Measurements from ENCODE around the gene NF1.
"Not testable (repeated sequence)": the region's sequence is repeated elsewhere in the genome, so short reads cannot be mapped to it uniquely, and the experiment has no call there.

NF1 gene

DNA sequence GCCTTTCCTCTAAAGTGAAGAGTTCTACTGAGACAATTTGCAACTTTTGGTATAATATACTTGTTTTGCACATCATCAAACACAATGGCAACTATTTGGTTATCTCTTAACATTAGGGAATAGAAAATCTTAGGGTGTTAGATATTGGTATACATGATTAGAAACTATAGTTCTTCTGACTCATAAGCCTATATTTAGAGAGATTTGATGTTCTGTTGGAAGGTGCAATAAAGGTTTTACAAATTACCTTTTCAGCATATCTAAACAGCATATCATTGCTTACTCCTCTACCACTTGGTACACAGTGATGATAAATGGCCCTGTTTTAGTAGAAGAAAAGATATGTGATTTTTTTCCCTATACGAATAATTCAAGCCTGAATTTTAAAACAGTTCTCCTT, 212.9 kb downstream of the NF1 start:
- DNase-seq = no peak

DNA sequence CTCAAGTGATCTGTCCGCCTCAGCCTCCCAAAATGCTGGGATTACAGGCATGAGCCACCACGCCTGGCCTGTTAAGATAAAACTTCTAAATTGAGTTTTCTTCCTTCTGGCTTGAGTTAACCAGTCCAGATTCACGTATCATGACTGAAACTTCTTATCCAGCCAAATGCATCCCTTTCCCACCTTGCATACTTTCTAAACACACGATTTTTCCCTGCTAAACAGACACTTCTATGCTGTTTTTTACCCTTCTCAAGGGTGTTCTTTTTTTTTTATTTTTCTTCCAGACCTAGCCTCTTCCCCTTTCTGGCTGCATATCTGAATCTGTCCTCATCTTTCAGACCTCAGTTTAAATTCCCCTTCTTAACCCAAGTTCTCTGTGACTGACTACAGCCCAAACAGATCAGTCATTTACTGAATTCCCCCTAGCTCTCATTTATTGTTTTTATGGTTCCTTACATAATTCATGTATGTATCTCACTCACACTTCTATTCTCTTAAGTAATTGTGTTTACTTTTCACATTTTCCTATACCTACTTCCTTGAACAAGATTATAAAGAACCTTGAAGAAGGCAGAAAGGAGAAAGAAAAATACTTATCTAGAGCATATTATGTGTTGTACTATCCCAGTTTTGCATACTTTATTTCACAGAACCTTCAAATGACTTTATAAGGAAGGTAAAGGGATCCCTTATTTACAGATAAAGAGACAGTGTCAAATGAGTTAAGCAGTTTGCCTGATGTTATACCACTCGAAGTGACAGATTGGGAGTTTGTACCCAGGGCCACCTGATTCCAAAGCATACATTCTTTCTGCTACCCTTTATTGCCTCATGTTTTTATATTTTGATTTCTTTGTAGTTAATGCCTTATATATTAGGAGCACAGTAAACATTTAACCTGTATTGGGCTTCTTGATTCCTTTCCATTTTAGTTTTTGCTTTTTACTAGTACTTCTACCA, 213.9 kb downstream of the NF1 start:
- peak; percentile 15 for DNase-seq

DNA sequence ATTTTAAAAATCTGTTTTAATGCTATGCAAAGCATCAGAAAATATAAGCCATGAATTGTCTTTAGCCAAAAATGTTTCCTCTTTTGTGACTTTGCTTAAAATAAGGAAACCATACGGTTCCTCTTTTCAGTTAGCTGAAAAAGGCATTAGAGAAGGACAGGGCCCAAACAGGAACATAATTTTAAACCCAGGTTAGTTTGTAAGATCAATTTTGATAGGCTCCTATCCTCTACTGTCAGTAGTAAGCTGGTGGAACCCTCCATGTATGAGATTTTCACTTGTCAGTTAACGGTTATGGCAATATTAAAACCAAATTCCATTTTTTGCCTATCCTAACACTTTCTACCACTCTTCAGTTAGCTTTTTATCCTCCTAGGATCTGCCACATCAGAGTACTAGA, 214.8 kb downstream of the NF1 start:
- no peak for DNase-seq

DNA sequence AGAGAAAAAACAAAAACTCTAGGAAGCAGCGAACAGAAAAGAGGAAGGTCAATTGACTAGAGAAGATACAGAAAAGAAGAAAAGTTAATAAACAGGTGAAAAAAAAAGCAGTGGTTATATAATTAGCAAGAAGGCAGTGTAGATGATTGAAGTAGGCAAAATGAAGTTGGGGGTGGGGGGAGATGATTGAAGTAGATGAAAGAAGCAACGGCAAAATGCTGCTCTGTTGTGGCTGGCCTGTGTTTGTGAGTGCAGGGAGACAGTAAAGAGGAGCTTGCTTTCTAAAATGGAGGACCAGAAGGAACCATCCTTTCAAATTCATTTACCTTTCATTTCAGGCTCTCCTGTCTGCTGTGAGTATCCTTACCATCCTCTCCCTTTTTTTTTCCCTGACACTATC, 215.5 kb downstream of the NF1 start:
- DNase-seq = no peak

DNA sequence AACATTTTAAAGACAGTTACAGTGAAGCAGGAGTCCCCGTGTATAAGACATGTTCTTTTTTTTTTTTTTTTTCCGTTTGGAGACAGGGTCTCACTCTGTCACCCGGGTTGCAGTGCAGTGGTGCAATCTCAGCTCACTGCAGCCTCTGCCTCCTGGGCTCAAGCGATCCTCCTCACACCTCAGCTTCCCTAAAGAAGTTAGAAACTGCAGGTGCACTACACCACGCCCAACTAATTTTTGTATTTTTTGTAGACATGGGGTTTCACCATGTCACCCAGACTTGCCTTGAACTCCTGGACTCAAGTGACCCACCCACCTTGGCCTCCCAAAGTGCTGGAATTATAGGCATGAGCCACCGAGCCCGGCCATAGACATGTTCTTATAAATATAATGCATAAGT, 216.1 kb downstream of the NF1 start:
- DNase-seq = no peak

DNA sequence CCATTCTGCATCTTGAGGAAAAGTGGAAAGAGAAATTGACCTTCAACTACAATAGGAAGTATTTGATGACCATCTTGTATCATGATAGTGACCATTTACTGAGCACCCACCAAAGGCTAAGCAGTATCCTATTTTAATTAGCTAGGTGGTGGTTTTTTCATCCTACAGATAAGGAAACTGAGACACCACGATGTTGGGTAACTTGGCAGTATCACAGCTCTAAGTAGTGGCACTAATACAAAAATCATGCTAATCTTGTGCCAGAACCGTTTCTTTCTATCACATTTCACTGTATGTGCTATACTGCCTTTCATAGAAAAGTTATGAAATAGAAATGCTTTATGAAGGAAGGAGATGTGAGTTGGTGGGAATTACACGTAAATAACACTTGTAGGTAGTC, 216.7 kb downstream of the NF1 start:
- DNase-seq = no peak

DNA sequence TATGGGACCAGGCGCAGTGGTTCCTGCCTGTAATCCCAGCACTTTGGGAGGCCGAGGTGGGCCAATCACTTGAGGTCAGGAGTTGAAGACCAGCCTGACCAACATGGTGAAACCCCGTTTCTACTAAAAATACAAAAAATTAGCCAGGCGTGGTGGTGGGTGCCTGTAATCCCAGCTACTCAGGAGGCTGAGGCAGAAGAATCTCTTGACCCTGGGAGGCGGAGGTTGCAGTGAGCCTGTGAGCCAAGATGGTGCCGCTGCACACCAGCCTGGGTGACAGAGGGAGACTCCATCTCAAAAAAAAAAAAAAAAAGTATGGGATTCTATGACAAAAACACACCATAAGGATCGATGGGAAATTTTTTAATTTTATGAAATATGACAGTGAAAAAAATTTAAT, 217.4 kb downstream of the NF1 start:
- not testable (repeated sequence) for DNase-seq

DNA sequence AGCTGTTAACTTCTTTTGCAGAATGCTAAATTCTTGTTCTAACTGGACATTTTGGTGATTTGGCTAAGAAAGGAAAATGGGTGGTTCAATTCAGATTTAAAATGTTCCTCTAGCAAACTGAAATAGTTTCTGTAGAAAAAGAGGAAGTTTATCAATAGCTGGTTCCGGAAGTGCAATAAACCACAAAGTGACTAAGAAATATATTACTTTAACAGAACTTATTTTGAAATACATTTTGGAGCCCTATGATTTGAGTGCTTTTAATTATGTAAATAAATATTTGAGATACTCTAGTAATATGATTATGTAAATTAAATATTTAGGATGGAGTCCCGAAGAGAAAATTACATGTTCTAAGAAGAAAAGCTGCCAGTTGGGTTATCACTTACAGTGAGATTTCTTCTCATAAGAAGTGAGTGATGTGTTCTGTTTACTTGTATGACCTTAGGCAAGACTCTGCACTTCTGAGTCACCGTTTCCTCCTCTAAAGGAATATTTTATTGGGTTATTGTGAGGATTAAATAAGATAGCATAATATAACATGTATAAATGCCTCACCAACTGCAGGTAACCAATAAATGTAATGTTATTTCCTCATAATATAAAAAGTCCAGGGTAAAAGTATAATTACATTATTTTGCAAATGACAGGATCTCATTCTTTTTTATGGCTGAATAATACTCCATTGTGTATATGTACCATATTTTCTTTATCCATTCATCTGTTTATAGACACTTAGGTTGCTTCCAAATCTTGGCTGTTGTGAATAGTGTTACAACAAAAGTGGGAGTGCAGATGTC, 219.4 kb downstream of the NF1 start, which contains the start of gene EVI2B:
Gene EVI2B, minus strand, starts transcription at position 73 of the 800 bp plus-strand sequence. CDS start 8,445 bp downstream, outside the sequence.
- DNase-seq = peak; percentile 41

DNA sequence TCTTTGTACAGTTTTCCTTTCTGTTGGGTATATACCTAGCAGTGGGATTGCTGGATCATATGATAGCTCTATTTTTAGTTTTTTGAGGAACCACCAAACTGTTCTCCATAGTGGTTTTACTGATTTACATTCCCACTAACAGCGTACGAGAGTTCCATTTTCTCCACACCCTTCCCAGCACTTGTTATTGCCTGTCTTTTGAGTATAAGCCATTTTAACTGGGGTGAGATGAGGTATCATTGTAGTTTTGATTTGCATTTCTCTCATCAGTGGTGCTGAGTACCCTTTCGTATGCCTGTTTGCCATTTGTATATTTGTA, 220.0 kb downstream of the NF1 start:
- DNase-seq = no peak

DNA sequence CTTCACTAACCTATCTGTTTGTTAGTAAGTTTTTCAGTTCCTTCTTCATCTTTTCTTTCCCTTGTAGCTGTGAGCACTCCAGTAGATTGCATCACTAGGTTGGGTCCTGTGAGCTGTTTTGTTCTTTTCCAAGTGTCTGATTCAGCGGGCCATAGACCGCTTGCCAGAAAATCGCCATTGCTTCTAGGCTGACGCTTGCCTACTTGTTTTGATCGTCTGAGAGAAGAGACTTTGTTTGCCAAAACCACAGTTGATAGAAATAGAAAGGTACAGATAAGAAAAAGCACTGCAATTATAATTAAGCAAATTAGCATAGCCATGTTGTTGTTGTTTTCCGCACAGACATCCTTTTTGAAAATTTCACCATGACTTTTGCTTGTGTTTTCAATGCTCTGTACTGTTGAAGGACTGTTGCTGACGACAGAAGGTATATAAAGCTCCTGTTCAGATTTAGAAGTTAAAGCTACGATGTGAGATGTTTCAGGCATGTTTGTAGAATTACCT, 223.6 kb downstream of the NF1 start:
- DNase-seq = no peak

DNA sequence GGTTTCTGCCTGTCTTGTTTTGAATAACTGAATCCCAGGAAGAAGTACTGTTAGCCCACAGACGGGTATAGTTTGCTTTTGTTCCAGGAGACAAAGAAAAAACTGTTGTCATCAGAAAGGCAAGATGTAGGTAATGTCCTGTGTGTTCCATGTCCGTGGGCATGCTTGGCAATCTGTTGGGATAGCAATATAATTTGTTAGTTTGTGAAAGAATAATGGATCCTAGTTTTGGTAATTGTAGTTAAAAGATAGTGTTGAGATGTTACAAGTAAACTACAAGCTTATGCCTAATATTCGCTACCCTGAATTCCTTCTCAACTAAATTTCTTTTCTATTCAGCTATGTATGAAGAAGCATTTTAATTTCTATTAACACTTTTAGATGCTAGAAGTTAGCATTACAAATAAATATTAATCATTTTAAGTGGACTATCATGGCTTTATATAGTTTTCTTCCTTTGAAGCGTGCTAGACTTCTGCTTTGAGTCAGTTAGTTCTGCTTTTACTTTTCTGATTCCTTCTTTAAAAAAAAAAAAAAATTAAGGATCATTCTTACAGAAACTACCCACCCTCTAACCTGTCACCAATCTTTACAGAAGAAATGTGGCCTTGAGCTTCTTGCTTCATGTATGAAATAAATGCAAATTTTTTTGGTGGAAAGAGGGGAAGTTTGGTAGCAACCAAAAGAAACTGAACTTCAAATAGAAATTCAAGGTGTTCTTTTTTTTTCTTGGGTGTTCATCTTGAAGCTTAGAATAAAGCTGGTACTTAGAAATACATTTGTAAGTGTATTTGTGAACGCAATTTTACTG, 224.3 kb downstream of the NF1 start:
- no peak for DNase-seq

DNA sequence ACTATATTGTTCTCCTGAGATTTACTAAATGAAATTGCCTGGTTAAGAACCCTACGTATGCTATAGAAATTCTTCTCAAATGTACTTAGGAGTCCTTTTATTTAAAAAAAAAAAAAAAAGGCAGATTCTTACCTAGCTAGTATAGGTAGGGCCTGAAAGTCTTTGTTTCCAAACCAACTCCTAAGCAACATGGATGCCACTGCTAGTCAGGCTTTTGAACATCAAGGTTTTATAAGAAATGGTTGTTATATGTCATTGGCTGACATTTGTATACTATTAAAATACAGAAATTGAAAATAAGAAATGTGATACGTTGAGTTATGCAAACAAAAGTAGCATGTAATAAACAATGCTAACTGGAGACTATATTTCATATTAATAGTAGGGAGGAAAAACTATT, 225.5 kb downstream of the NF1 start:
- no peak for DNase-seq

DNA sequence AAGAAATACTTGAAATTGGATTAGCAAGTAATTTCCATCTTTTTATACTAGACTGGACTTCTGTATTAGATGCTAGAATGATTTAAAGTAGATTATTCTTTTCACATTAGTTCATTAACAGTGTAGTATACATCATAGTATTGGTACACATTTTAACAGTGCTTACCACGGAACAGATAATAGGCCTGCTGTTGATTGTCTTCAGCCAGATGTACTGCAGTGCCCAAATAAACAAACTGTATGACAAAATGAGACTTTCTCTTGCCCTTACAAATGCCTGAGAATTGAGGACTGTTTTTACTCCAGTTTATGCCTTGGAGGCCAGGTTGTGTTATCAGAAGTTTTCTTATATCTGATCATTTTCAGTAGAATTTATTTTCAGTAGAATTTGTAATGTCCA, 226.0 kb downstream of the NF1 start:
- no peak for DNase-seq

DNA sequence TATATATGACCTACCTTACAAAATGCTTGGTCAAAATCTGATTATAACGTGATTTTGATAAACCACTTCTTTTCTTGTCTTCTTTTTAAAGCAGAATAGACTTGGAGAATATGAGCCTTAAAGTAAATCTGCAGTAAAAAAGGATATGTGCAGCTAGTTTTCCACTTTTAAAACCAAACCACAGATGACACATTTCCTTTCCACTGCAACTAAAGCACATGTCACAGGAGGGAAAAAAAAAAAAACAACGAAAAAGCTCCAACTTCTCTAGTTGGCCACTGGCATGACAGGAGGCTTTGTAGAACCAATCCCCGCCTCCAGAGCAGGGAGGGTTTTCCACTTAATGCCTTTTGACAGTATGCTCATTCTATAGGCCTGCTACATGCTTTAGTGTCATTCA, 226.7 kb downstream of the NF1 start, which contains the start of gene EVI2A:
Gene EVI2A, minus strand, starts transcription at position 142 of the 400 bp plus-strand sequence. CDS start 2,609 bp downstream, outside the sequence.
- DNase-seq = no peak

DNA sequence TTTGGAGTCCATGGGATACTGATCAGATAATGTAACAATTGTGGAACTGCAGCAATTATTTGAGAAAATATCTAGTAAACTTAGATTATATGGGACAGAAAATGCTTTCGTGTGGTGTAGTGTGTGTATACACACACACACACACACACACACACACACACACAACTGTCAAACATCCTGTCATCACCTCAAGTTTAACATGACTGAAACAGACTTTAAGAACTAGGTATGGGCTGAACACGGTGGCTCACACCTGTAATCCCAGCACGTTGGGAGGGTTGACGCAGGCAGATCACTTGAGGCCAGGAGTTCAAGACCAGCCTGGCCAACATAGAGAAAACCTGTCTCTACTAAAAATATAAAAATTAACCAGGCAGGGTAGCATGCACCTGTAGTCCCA, 227.2 kb downstream of the NF1 start:
- DNase-seq = no peak

DNA sequence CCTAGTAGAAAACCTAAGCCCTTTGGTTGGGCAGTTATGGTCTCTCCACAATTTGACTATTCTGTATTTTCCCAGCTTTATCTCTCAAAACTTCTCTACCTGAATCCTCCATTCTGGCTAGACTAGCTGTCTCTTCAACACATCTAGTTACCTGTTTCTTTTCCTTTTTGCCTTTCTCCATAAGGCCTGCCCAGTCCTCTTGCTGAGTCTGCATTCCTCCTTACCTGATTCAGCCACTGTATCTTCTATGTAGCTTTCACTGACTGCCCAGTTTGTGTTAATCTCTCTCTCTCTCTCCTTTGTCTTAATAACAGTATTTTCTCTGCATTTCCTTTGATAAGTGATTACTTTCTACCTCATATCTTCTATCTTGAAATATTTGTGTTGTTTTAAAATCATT, 228.8 kb downstream of the NF1 start:
- no peak for DNase-seq

DNA sequence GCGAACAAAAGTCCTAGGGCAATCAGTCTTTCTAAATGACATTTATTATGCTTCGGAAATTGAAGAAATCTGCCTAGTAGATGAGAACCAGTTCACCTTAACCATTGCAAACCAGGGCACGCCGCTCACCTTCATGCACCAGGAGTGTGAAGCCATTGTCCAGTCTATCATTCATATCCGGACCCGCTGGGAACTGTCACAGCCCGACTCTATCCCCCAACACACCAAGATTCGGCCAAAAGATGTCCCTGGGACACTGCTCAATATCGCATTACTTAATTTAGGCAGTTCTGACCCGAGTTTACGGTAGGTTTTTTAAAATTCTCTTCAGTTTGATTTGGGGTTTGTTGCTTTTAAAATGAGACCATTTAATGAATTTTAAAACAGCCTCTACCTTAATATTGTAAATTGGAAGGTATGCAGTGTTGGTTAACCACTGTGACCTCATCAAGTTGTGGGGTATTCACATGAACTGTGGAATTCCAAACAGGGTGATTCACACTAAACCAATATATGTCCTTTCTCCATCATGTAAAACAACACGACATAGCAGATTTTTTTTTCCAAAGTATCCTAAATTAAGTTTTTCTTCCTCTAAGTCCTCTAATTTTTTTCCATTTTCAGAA, 232.9 kb downstream of the NF1 start:
- no peak for DNase-seq

DNA sequence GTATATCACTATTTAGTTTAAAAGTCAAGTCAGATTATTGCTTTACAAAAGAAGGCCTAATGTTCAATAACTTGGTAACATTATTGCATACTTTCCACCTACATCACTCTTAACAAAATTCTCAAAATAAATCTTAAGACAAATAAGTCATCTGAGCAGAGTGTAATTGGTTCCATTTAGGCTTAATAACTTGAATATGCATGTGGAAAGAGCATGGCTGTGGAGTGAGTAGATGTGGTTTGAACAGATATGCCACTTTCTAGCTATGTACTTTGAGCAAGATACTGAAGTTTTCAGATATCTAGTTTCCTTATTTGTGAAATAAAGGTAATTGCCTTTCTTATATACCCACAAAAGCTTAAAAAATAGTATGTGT, 233.4 kb downstream of the NF1 start:
- DNase-seq = no peak

DNA sequence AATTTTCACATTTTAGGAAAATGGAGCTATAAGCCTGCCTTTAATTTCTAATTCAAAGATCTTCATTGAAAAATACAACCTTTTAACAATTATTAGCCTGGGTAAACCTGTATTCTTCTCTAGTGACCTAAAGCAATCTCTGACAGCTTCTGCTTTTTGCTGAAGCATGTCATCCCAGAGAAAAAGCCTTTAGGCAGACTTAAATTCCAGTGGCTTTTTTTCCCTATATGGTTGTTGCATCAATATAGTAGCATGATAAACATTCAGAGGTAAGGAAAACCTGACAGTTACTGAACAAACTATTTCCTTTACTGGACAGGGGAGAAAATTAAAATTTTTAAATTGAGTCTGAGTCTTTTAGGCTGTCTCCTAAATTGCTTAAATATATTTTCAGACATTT, 234.4 kb downstream of the NF1 start:
- no peak for DNase-seq

DNA sequence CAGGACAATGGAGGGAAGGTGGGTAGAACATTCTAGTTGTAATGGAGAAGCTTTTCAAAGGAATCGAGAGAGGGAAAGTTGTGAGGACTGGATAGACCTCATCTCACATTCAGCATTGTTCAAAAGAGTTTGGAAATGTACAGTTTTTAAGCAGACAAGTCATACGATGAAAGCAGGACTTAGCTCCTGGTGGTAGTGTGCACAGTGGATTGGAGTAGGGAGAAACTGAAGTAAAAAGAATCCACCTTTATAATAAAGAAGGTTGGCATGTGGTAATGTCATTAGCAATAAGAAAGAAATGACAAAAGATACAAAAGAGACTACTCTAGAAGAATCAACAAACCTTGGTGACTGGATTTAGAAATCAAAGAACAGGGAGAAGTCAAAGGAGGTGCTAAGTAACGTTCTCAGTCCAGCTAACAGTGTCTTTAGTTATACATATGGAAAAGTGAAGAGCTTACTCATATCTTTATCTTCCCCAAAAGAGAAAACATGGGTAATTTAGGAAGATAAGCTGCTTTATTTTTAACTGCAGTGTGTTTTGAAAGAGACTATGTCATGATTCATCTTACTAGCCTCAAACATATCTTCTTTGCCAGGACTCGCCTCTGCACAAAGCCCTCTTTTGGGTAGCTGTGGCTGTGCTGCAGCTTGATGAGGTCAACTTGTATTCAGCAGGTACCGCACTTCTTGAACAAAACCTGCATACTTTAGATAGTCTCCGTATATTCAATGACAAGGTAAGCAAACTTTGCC, 245.3 kb downstream of the NF1 start:
- DNase-seq = no peak

DNA sequence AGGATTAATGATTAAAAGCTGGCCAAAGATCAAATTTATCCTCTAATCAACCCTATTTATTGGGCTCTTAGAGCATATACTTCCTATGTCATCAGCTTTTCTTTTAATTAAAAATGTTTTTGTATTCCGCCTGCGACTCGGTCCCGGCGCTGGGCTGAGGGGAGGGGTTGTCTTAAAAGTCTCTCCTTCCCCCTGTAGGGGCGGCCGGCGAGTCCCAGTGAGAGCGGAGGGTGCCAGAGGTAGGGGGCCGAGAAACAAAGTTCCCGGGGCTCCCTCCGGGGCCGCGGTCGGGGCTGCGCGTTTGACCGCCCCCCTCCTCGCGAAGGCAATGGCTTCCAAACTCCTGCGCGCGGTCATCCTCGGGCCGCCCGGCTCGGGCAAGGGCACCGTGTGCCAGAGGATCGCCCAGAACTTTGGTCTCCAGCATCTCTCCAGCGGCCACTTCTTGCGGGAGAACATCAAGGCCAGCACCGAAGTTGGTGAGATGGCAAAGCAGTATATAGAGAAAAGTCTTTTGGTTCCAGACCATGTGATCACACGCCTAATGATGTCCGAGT, 250.5 kb downstream of the NF1 start:
- DNase-seq = not testable (repeated sequence)

All from NCI-H69 (cell line).